ENCODE results near the gene SECISBP2.

DNA sequence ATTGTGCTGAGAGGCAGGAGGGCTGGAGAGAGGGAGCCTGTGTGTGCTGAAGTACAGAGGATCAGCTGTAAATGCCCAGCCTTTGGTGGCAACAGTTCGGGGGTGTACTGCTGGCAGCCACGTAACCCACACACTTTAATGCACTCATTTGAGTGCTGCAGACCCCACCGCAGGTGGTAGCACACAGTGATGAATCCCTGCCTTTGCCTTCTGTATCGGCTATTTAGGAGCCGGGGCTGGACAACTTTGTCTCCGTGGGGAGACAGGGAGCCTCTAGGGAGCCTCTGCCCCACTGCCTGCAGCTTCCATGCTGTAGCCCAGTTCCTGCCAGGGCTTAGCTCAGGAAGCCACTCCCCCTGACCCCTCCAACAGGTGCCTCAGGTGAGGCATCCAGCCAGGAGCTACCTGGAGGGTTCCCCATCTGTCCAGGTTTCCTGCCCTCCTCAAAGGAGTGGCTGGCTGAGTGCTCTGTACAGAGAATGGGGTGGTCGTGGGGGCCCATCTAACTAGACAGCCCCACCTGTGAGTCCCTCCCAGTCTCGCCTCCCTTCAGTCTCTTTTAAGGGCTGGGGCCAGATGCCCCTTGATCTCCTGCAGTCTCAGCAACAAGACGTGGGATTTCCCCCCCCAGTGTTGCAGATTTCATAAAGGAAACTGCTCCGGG, 44.5 kb downstream of the SECISBP2 start:
- TF ChIP-seq EP300 (IDR thresholded peaks at IDR 0.05) (no peak), POLR2A (IDR thresholded peaks at IDR 0.05) (no peak)
